Osteoblast (primary cell): Measurements from ENCODE around the gene RNF168. TPM values are rescaled to one million over a fixed set of nuclear protein-coding genes. Genes with fewer than 3 reads are reported as not detected.
A peak's percentile ranks its signal among the peaks of the same experiment; 100 is the strongest.
"Not testable (repeated sequence)": the region's sequence is repeated elsewhere in the genome, so short reads cannot be mapped to it uniquely, and the experiment has no call there.

Experiments
- DNase-seq: peaks from one replicate; pipeline ENCODE4 v3.0.0; 2011; ENCODE audit warnings: low spot score, mixed read lengths; ENCODE audit not compliant: insufficient read length; ENCODE audit errors: missing footprints
- H2AFZ ChIP-seq: 2 replicates; pipeline ENCODE4 v1.6.0; 2011; ENCODE audit warnings: mild to moderate bottlenecking, low read length
- H3K27ac ChIP-seq: 2 replicates; pipeline ENCODE4 v1.5.1; 2011; ENCODE audit warnings: mild to moderate bottlenecking, low read depth, low read length, moderate library complexity
- H3K27me3 ChIP-seq: 2 replicates; pipeline ENCODE4 v1.6.0; 2012; ENCODE audit warnings: mild to moderate bottlenecking, control low read depth, inconsistent platforms, low read length, moderate library complexity; ENCODE audit not compliant: insufficient read depth
- H3K36me3 ChIP-seq: 2 replicates; pipeline ENCODE4 v1.5.1; 2011; ENCODE audit warnings: mild to moderate bottlenecking, low read length, control low read depth, moderate library complexity; ENCODE audit not compliant: insufficient read depth
- H3K4me1 ChIP-seq: 2 replicates; pipeline ENCODE4 v1.5.1; 2011; ENCODE audit warnings: mild to moderate bottlenecking, low read length, control low read depth, moderate library complexity; ENCODE audit not compliant: insufficient read depth
- H3K4me2 ChIP-seq: 2 replicates; pipeline ENCODE4 v1.6.0; 2011; ENCODE audit warnings: mild to moderate bottlenecking, low read length; ENCODE audit not compliant: insufficient read depth
- H3K4me3 ChIP-seq: fragments of 200-600 bp; sonication (generic); 3 replicates; pipeline ENCODE4 v1.5.1; 2012; ENCODE audit warnings: mild to moderate bottlenecking, low read length, inconsistent platforms; ENCODE audit not compliant: insufficient read depth
- H3K79me2 ChIP-seq: 2 replicates; pipeline ENCODE4 v1.6.0; 2012; ENCODE audit warnings: mild to moderate bottlenecking, low read length, control low read depth, inconsistent platforms; ENCODE audit not compliant: insufficient read depth
- H3K9me3 ChIP-seq: 2 replicates; pipeline ENCODE4 v1.5.1; 2011; ENCODE audit warnings: low read depth, low read length, control low read depth
- H4K20me1 ChIP-seq: 2 replicates; pipeline ENCODE4 v1.6.0; 2012; ENCODE audit warnings: mild to moderate bottlenecking, low read length, control low read depth; ENCODE audit not compliant: insufficient read depth
- CTCF ChIP-seq: IDR thresholded peaks from 2 replicates; pipeline ENCODE4 v1.5.1; 2011; ENCODE audit warnings: mild to moderate bottlenecking, low read depth, low read length, moderate library complexity; ENCODE audit errors: extremely low read depth
- total RNA-seq: library from RNA; depleted of rRNA; stranded (reverse); fragments of >200 nt; gene quantifications from 2 replicates; pipeline ENCODE4 v1.2.3, GENCODE V29; 2012

The RNF168 gene
- total RNA-seq, 1 donor = 21.7 TPM

GRCh38 chr3:196525141-196525540 lies 21.6 kb upstream of the RNF168 start:
- Histone ChIP-seq H3K27me3 (no peaks in the 10 kb centered on the region), H3K27ac (no peak overlapping the region), H3K36me3 (no peaks in the 10 kb centered on the region), H3K4me1 (no peaks in the 10 kb centered on the region), H4K20me1 (no peaks in the 10 kb centered on the region), H3K79me2 (no peaks in the 10 kb centered on the region), H3K4me2 (no peak overlapping the region), H3K4me3 (no peak overlapping the region), H3K9me3 (peaks cover 4% of the 10 kb centered on the region), H2AFZ (no peak overlapping the region)
- TF ChIP-seq CTCF = no peak
- DNase-seq = no peak

- Histone ChIP-seq H4K20me1 (no peaks in the 10 kb centered on the region), H3K9me3 (peaks cover 10% of the 10 kb centered on the region), H3K4me3 (no peak overlapping the region), H3K27me3 (no peaks in the 10 kb centered on the region), H3K4me2 (no peak overlapping the region), H3K79me2 (no peaks in the 10 kb centered on the region), H3K36me3 (no peaks in the 10 kb centered on the region), H2AFZ (no peak overlapping the region), H3K27ac (no peak overlapping the region), H3K4me1 (no peaks in the 10 kb centered on the region)
- no peak for DNase-seq
- TF ChIP-seq CTCF = peak; percentile 24
Measured at GRCh38 chr3:196524527-196524926, 21.0 kb upstream of the RNF168 start.

- DNase-seq = no peak
- Histone ChIP-seq H3K36me3 (no peaks in the 10 kb centered on the region), H3K27ac (no peak overlapping the region), H3K4me1 (no peaks in the 10 kb centered on the region), H3K4me2 (no peak overlapping the region), H2AFZ (no peak overlapping the region), H4K20me1 (no peaks in the 10 kb centered on the region), H3K4me3 (no peak overlapping the region), H3K9me3 (peaks cover 11% of the 10 kb centered on the region), H3K79me2 (no peaks in the 10 kb centered on the region), H3K27me3 (no peaks in the 10 kb centered on the region)
- TF ChIP-seq CTCF = no peak
Measured at GRCh38 chr3:196523841-196524240, 20.3 kb upstream of the RNF168 start.

GRCh38 chr3:196521291-196521690 lies 17.7 kb upstream of the RNF168 start:
- H2AFZ ChIP-seq, H4K20me1 ChIP-seq, H3K4me3 ChIP-seq, H3K4me2 ChIP-seq, DNase-seq, H3K4me1 ChIP-seq, H3K27me3 ChIP-seq, H3K79me2 ChIP-seq, H3K27ac ChIP-seq, H3K36me3 ChIP-seq: not testable (repeated sequence)
- H3K9me3 ChIP-seq = peaks cover 15% of the 10 kb centered on the region
